Measurements from ENCODE around the gene SEPTIN2.

DNA sequence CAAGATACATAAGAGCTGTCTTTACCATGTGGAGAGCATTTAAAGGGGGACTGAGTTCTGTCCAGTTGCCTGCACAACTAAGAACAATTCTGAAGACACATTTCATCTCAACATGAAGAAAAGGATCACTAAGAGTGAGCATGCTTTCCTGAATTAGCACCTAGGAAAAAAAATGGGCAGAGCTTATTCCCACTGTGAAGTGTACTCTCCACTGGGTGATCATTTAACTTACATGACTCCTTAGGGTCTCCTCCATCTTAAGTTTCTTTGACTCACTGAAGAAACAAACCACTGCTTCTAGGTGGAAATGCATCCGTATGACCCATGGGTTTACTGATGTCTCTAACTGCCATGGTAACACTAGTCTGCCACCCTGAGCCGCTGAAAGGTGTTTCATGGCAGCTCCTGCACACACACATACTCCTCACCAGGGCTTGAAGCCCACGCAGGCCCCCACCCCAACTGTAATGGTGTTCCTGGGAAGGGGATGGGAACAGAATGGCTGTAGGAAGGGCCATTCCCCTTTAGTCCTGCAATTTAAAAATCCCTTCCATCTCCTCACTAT is 27.3 kb upstream of the SEPTIN2 start:
- TF ChIP-seq POLR2A (IDR thresholded peaks at IDR 0.05) (no peak), CTCF (IDR thresholded peaks at IDR 0.05) (no peak)
